Dermis microvascular lymphatic vessel endothelial cell (primary cell): ENCODE data around the gene GSC. TPM values are rescaled to one million over a fixed set of nuclear protein-coding genes. Genes with fewer than 3 reads are reported as not detected.
A peak's percentile ranks its signal among the peaks of the same experiment; 100 is the strongest.
"Not testable (repeated sequence)": the region's sequence is repeated elsewhere in the genome, so short reads cannot be mapped to it uniquely, and the experiment has no call there.

Experiments used
- DNase-seq, 2 donors: peaks; one replicate each; pipeline versions ENCODE4 v3.0.0 to v3.0.0-alpha.2; 2010; ENCODE audit warnings: low read depth in 2 of 2
- total RNA-seq: library from RNA; depleted of rRNA; stranded (reverse); fragments of >200 nt; gene quantifications from 2 replicates; pipeline ENCODE4 v1.2.1, GENCODE V29; 2014

The GSC gene
- not detected in 2 replicates for total RNA-seq

DNA sequence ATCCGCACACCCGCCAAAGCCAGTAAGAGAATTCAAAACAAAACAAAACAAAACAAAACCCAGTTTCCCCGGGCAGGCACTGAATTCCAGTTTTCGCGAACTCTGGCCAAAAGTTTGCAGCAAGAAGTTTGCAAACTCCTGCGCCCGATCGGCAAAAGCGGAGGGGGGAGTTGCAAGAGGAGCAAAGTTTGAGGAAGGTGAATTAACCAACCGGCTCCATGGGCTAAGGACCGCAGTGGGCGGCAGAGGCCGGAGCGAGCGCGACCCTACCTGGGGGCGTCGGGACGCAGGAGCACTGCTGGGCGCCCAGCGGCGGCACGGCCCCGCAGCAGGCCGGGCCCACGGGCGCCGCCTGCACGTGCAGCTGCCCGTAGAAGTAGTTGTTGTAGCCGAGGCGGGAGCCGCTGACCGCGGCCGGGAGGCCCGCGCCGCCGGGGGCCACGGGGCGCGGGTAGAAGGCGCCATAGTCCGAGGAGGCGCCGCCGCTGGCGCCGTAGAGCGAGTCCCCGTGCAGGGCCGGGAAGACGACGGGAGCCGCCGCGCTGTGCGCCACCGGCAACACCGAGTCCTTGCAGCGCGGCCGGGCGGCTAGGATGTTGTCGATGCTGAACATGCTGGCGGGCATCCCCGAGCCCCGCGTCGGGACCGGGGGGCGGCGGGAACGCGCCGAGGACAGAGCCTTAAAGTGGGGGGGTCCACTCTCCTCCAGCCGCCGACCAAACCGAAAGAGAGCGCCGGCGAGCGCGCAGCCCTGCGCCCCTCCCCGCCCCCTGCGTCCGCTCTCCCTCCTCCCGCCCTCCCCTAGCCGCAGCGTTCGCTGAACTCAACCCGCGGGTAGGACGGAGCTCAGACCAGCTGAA lies at the start of gene GSC:
Gene GSC, minus strand, starts transcription at position 723 of the 860 bp plus-strand sequence. Its CDS starts 98 bp downstream, at position 625.
- peak in 1 of 2 donors; percentile 36 for DNase-seq

DNA sequence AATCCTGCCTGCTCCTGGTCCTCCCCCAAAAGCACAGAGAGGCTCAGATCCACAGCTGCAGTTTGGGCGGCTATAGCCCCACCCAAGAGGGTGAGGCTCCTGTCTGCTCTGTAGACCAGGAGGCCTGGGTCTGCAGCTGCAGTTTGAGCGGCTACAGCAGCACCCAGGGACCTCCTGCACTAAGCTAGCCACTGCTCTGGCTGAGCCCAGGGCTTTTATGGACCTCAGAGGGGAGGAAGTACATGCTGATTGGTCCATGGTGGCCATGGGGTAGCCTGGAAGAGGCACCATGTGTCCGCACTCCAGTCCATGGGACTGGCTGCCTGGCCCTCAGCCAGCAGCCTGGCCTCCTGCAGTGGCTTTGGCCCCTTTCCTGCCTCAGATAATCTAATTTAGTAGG lies 49.6 kb upstream of the GSC start:
- no peak for DNase-seq

DNA sequence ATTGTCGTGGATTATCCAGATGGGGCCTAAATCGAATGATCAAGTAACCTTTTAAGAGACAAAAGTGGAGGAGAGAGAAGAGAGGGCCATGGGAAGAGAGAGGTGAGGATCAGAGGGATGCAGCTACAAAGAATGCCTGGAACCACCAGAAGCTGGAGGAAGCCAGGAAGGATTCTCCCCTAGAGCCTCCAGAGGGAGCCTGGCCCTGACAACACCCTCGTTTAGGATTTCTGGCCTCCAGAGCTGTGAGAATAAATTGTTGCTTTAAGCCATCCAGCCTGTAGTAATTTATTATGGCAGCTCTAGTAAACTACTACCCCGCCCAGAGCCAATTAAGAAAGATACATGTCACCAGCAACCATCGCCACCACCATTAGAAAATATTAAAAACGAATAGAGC lies 46.2 kb upstream of the GSC start:
- DNase-seq, result no peak

DNA sequence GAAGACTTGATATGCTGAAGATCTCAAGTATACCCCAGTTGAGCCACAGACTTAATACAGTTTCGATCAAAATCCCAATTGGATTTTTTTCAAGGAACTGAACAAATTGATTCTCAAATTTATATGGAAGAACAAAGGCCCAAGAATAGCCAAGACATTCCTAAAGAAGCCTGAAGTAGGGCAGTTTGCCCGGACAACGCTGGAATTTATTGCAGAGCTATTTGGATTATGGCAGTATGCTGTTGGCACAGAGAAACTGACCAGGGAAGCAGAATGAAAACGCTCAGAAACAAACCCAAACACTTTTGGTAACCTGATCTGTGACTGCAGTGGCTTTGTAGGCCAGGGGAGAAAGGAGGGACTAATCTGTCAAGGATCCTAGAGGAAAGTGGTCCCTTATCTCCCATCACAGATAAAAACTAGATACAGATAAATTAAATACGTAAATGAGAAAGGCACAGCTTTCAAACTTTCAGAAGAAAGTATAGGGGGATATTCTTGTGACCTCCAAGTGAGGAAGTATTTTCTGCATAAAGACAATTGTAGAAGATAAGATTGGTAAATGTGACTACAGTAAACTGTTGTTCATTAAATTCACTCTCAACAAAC lies 35.9 kb upstream of the GSC start:
- DNase-seq, result no peak

DNA sequence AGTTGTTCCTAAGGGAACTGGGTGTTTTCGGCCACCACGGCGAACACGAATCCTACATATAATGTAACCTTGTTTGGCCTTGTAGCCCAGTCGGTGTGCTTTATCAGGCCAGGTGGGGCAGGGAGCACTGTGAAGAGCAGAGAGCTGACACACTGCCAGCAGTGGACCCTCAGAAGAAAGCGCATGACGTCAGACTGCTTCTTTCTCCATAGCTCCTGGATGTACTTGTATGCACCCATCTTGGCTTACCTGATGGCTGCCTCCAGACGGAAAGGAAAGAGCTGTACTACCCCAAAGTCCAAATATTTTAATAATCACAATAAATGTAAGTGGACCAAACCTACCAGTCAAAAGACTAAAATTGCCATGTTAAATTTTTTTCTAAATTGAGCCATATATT lies 31.3 kb upstream of the GSC start:
- no peak for DNase-seq

DNA sequence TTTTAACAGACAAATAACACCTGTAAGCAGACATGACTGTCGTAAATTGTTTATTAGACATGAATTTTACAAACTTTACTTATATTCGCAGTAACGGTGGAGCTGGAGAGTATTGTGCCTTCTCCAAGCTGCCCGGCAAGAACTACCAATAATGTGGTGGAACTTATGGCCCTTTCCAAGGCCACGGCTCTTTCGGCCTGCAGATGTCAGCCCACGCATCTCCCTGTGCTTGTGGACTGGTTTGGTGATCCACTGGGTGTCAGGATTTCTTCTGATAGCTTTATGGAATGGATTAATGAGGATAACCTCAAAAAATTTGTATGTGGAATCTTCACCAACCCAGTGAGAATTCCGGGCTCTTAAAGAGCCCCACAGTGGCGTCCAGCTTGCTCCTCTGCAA lies 30.9 kb upstream of the GSC start:
- DNase-seq, result not testable (repeated sequence)

DNA sequence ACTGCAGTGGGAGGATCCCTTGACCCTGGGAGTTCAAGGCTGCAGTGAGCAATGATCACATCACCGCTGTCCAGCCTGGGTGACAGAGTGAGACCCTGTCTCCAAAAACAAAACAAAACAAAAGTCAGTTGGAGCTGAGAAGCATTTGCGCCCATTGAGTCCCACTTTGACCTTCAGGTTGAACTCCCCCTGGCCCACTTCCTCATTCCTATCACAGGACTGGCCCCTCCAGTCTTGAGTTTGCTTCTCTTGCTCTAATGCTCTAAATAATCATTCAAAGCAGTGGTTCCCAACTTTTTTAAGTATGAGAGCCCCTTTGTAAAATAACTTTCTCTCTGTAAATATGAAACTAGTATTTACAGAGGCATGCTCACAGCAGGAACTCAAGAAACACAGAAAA lies 28.0 kb upstream of the GSC start:
- no peak for DNase-seq

DNA sequence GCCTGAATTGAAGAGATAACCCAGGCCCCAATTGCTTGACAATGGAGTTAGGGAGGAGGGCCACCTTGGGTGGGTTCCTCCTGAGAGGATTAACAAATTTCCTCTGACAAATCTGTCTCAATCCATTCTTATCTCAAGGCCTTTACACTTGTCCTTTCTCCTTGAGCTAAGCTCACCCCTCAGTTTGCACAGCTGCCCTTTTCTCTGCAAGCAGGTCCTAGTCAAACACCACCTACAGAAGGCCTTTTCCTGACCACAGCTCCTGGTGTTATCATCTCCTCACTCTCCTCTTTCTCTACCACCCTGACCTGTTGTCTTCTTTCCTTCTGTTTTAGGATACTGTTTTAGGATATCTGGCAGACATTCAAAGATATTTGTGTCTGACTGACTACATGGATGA lies 26.4 kb upstream of the GSC start:
- DNase-seq, result no peak

DNA sequence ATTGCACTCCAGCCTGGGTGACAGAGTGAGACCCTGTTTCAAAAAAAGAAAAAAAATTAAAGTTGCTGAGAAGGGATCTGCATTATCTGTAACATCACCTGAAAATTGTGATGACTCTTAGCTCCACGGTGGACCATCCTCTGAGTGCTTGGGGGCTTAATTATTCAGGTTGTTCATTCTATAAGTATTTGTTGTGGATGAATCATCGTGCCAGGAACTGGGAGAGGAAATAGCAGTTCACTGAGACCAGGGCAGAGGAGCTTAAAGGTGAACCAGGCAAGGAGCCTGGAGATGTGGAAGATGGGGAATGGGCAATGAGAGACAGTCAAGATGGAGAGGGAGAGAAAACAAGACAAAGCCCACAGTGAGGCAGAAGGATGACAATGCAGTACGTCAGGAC lies 25.5 kb upstream of the GSC start:
- no peak for DNase-seq

DNA sequence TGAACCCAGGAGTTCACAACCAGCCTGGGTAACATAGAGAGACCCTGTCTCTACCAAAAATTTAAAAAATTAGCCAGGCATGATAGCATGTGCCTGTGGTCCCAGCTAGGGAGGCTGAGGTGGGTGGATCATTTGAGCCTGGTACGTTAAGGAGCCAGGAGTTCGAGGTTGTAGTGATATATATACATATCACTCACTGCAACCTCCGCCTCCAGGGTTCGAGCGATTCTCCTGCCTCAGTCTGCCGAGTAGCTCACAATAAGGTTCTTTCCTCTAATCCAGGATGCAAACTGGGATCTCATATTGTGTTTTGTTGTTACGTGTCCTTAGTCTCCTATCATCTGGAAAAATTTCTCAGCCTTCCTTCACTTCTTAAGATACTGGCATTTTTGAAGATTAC lies 24.0 kb upstream of the GSC start:
- DNase-seq, result no peak

DNA sequence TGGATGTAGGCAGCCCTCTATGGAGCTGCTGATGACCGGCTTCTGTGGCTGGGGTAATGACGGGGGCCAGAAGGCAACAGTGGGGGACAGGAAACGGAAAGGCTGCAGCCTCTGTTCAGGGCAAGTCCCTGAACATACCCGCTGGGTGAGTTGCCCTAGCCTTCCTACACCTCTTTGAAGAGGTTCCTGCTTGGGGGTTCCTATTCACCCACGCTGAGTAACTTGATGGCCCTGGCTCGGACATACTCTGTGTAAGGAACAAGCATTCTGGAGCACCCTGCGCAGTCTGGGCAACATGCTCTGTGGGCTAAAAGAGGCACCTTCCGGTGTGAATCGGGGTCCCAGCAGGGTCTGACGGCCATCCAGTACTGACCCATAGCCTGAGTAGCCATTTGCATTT lies 17.7 kb upstream of the GSC start:
- DNase-seq, result no peak

DNA sequence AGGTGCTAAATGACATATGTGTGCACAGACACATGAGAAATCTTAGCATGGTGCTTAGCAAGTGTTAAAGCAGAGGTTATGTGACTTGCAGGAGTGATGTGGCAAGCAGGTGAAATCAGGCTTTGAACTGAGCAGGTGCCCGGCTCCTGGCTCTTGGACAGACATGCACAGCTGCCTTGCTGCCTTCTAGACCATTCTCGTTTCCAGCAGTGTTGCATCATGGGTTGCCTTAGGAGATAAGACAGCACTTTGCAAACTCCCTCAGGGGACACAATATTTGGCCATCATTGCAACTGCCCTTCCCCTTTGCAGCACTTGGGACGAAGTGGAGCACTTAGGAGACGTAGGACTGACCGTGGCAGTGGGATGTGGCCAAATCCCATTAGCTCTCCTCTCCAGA lies 17.2 kb upstream of the GSC start:
- DNase-seq, result no peak

DNA sequence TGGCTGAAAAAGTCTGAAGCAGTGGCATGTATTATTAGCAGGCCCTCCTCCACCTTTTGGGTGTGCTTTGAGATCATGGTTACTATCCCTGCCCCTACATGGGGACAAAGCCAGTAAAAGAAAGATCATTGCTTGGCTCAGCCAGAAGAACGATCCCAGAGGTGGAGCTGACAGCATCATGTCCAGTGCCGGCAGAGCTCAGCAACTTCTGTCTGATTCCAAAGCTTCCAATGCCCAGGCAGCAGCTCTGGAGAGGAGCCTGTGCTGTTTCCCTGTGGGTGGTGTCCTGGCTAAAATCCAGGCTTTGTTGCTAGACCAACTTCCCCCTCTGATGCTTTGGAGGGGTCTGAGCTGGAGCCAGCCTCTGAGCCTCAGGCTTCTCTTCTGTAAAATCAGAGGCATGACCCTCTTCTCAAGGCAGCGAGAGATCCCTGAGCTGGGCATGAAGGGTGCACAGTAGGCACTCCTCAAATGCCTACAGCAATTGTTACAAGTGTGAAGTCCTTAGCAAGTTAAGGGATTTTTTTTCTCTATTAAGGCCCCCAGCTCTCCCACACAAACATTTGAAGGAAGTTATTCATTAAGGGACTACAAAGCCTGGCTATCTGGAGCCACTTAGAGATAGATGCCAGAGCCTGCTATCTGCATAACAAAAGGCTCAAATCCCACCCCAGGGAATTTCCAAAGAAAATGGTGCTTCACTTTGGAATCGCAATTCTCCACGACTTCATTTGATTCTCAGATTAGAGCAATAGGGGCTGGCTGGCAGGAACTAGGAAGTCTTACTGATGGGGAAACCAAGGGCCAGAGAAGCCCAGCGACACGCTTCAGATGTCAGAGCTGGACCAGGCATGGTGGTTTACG lies 10.9 kb upstream of the GSC start:
- DNase-seq, result no peak

DNA sequence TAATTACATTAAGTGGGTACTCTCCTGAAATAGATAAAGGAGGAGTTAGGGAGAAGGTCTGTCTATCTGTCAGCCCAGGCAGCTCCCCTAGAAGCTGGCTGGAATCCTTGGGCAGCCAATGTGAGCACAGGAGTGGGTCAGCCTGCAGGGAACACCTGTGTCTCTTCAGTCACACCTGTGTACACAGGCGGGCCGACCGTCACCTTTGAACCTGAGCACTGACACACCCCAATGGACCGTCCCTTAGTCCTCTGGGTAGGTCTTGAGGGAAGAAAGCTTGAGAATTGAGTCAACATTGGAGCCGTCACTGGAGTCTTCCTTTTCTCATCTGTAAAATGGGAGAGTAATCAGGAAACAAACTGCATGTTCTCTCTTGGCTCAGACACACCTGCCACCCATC lies 9.8 kb upstream of the GSC start:
- no peak for DNase-seq

DNA sequence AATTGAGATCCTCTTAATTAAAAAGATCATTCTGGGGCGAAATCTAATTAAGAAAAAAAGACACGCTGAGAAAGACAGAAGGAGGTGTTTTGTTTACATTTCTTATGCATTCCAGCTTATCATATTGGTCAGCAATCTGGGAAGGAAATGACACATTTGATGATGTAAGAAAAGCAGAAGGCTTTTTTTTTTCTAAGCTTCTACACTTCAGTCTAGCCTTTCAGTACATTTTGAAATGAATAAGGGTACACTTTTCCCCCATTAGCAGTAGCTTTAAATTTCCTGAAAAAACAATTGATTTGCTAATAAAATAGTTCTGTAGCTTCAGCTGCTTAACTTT lies 5.9 kb upstream of the GSC start:
- DNase-seq, result peak in 1 of 2 donors; percentile 8

DNA sequence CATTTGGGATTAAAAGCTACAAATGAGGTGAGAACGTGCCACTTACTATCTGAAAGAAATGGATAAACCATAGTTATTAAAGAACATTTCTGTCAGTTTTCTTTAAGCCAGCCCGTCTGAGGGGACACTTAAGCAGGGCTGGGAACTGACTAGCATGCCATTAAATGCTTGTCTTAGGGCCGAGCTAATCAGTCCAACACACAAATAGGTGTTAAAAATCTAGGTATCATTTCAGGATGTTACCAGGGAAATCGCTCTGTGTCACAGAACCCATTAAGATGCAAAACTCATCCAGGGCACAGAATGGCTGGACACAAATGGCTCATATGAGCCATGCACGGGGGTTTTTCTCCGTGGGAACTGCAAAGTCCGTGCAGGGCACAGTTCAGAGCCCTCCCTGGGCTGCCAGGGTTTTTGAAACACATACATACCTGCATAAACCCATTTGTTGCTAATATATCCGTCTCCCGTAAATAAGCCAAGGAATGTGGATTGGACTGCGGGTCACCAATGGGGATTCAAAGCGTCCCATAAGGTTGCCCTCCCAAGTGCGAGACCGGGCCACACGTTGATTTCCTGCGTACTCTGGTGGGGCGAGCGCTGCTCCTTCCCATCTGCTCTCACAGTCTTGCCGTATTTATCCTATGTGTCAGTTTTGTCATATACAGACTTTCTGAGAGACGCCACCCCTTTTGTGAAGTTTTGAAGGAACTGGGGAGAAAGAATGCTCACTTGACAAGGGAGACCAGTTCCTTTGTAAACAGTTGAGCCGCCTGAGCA lies 5.4 kb upstream of the GSC start:
- DNase-seq, result no peak

DNA sequence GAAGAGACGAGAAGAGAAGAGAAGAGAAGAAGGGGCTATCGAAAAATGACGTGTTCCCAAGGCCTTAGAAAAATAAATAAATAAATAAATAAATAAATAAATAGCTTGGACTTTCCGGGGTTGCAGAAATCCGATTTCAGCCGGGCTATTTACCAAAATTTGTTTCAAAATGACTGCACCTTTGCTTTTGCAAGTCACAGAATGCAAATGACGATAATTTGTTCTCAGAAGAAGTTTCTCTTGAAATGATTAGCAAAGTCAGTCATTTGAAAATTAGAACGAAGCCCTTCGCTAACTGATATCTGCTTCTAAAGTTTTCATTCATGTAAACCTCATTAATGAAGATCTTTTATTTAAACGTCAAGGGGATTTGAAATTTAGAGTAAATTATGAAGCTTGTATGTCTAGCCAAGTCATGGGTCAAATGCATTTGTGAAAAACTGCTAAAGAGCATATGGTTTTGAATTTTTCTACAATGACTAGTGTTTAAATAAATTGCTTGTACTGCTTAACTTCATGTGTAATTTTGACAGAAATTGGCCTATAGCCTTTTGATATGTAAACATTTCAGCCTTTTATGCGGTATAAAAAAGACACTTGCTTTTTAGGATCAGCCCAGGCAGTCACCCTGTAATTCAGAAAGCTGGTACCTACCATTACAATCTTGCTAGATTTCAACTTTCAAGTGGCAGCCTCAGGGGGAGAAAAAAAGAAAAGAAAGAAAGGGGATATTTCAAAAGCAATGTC lies 4.6 kb upstream of the GSC start:
- DNase-seq, result no peak

DNA sequence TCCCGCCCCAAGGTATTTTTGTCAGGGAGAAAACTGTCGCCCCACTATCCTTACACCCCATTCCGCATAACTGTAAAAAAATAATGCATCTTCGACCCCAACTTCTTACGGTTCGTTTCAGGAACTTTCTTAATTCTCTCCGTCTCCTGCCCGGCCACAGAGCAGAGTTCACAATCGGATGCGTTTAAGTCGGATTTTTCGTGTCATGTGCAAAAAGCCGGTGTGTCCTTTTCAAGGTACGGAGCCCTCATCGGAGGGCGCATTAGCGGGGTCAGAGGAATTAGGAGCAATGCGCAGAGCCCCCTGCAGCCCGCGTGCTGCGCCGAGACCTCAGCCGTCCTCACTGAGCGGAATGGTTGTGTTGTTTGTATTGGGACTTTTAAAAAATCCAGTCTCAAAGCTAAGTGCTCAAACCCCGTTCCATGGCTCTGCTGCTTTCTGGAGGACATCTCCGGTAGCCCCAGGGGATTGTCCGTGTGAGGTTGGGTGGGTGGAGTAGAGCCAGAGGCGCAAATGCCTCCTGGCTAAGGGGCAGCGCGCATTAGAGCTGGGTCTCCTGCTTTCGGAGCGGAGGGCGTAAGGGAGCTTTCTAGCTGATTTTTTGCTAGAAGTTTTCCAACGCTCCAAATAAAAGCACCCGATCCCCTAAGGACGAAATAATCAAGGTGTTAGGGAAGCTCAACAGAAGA lies 3.9 kb upstream of the GSC start:
- no peak for DNase-seq

DNA sequence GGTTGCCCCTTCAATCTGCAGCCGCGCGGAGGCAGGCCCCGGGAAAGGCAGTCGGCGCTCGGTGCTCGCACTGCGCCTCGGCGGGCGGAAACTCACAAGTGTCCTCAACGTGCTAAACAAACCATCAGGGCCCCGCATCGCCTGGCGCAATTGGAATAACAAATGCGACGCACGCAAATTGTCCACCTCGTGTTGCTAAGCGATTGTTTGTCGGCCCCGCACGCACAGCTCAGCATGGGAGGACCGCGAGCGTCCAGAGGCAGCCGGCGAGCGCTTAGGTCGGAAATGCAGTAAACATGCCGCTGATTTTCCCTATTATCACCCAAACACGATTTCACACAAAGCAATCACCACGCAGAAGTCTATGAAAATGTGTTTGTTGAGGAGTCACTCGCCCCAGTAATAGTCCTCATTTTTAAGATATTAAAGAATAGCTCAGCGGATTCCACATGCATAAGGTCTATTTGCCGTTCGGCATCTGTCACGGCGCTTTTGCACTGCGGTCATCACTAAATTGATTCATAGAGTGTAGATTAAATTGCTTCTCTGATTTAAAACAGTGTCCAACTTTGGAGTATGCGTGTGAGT lies 3.2 kb upstream of the GSC start:
- no peak for DNase-seq

DNA sequence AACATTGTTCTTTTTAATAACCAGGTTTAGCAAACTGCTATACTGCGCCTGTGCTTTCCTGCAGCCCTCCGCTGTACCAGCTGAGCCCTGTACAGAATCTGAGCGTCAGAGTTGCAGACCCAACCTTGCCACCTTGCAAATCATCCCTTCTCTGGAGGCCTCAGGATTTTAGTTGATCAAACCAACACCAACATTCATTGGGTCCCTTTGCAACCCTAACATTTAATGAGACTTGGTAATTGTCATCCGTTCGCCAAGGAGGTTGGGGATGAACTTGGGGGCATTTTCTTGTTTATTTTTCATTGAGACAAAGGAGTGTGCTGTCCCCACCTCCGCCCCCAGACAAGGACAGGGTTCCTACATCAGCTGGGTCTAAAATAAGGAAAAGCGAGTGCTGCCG lies 2.6 kb upstream of the GSC start:
- DNase-seq, result no peak
